ENCODE results near the gene GTPBP1. TPM values are rescaled to one million over a fixed set of nuclear protein-coding genes. Genes with fewer than 3 reads are reported as not detected.
A peak's percentile ranks its signal among the peaks of the same experiment; 100 is the strongest.

The GTPBP1 gene
- total and polyA plus RNA-seq, 2 donors (not counting 1 experiment from before 2014, with no cell fraction given), result 77.8 to 174 TPM

GRCh38 chr22:38739300-38740055 lies 33.7 kb downstream of the GTPBP1 start:
- WGBS (ENCODE audit: insufficient coverage), result 98% methylated on average over 20 of the region's 20 CpGs
- no peak for DNase-seq
- H3K27me3 ChIP-seq (replicated peaks in 1 of 4; ENCODE audit: control extremely low read depth in 1 of 4, control insufficient read depth in 3 of 4, insufficient read depth in 4 of 4, low read length in 3 of 4), result no peaks in the 10 kb centered on the region
- intact Hi-C loops (cut with micrococcal nuclease), result no loop called here
- no peak for TF ChIP-seq EZH2 (IDR thresholded peaks at IDR 0.05; ENCODE audit: borderline replicate concordance, insufficient read depth, low read depth, low read length, poor library complexity, severe bottlenecking)
- no peak for TF ChIP-seq CTCF (IDR thresholded peaks at IDR 0.05)
- peaks cover 7 to 98% of the 10 kb centered on the region in 2 experiments for H3K36me3 ChIP-seq (replicated peaks in 1 of 2; ENCODE audit: control extremely low read depth in 1 of 2, control insufficient read depth in 1 of 2, extremely low read depth in 1 of 2, insufficient read depth in 2 of 2, low read length in 1 of 2)
- peak overlapping the region; percentile 46 for H3K27ac Mint-ChIP-seq
- H2AFZ ChIP-seq (ENCODE audit: insufficient read depth, low read depth, low read length, poor library complexity, severe bottlenecking), result no peak overlapping the region
- peaks cover 19% of the 10 kb centered on the region for H3K4me1 Mint-ChIP-seq
- H3K9me3 Mint-ChIP-seq (ENCODE audit: insufficient read depth), result no peaks in the 10 kb centered on the region
- H3K4me3 Mint-ChIP-seq, result no peak overlapping the region
- H3K9me3 ChIP-seq (ENCODE audit: control extremely low read depth in 1 of 3, control insufficient read depth in 2 of 3, insufficient read depth in 1 of 3, low read length in 2 of 3), result no peaks in the 10 kb centered on the region
- no peak overlapping the region for H3K9ac ChIP-seq (ENCODE audit: low read length)
- ChIA-PET CTCF (interaction anchor here (1.3 kb wide), 1 partner anchor 12 kb away, joined by 3 read pairs; no protein-coding TSS in a partner anchor), POLR2A (interaction anchor here (0.6 kb wide), 2 partner anchors 11 to 17 kb away, joined by 3 to 6 read pairs; no protein-coding TSS in a partner anchor)
- ATAC-seq (ENCODE audit: low read depth), result no peak
- H3K4me3 ChIP-seq (ENCODE audit: control extremely low read depth in 1 of 5, extremely low read depth in 1 of 5, insufficient read depth in 1 of 5, low read depth in 2 of 5, low read length in 4 of 5), result no peak overlapping the region
- peaks cover 0 to 13% of the 10 kb centered on the region in 2 donors for H3K4me1 ChIP-seq (ENCODE audit: control insufficient read depth in 2 of 2, insufficient read depth in 2 of 2, low read length in 2 of 2)
- H3K4me2 ChIP-seq (replicated peaks; ENCODE audit: low read depth, low read length, poor library complexity, severe bottlenecking), result no peak overlapping the region
- H4K20me1 ChIP-seq (ENCODE audit: control insufficient read depth, insufficient read depth, low read length, poor library complexity, severe bottlenecking), result peaks cover 100% of the 10 kb centered on the region
- peaks cover 21% of the 10 kb centered on the region for H3K79me2 ChIP-seq (ENCODE audit: control insufficient read depth, insufficient read depth, low read length)
- no peaks in the 10 kb centered on the region for H3K27me3 Mint-ChIP-seq
- H3K27ac ChIP-seq (ENCODE audit: low read length in 2 of 2), result no peak overlapping the region

- H3K4me1 Mint-ChIP-seq, result peaks cover 13% of the 10 kb centered on the region
- 97% methylated on average over 14 of the region's 15 CpGs for WGBS (ENCODE audit: insufficient coverage)
Measured at GRCh38 chr22:38740116-38740723, 34.5 kb downstream of the GTPBP1 start.

More at GRCh38 chr22:38740116-38740723, 34.5 kb downstream of the GTPBP1 start:
- H3K4me2 ChIP-seq (replicated peaks; ENCODE audit: low read depth, low read length, poor library complexity, severe bottlenecking), result no peak overlapping the region
- peaks cover 7 to 99% of the 10 kb centered on the region in 2 experiments for H3K36me3 ChIP-seq (replicated peaks in 1 of 2; ENCODE audit: control extremely low read depth in 1 of 2, control insufficient read depth in 1 of 2, extremely low read depth in 1 of 2, insufficient read depth in 2 of 2, low read length in 1 of 2)
- no peak overlapping the region for H2AFZ ChIP-seq (ENCODE audit: insufficient read depth, low read depth, low read length, poor library complexity, severe bottlenecking)
- ATAC-seq (ENCODE audit: low read depth) (no peak), DNase-seq (no peak)
- peak overlapping the region in 1 of 2 donors; percentile 39 for H3K27ac ChIP-seq (ENCODE audit: low read length in 2 of 2)
- no peaks in the 10 kb centered on the region for H3K27me3 ChIP-seq (replicated peaks in 1 of 4; ENCODE audit: control extremely low read depth in 1 of 4, control insufficient read depth in 3 of 4, insufficient read depth in 4 of 4, low read length in 3 of 4)
- Mint-ChIP-seq H3K4me3 (no peak overlapping the region), H3K27ac (no peak overlapping the region), H3K9me3 (ENCODE audit: insufficient read depth) (no peaks in the 10 kb centered on the region), H3K27me3 (no peaks in the 10 kb centered on the region)
- CTCF ChIA-PET, result interaction anchor here (1.3 kb wide), 1 partner anchor 12 kb away, joined by 3 read pairs; no protein-coding TSS in a partner anchor
- intact Hi-C loops (cut with micrococcal nuclease), result no loop called here
- peaks cover 27% of the 10 kb centered on the region for H3K79me2 ChIP-seq (ENCODE audit: control insufficient read depth, insufficient read depth, low read length)
- peaks cover 100% of the 10 kb centered on the region for H4K20me1 ChIP-seq (ENCODE audit: control insufficient read depth, insufficient read depth, low read length, poor library complexity, severe bottlenecking)
- H3K9me3 ChIP-seq (ENCODE audit: control extremely low read depth in 1 of 3, control insufficient read depth in 2 of 3, insufficient read depth in 1 of 3, low read length in 2 of 3), result no peaks in the 10 kb centered on the region
- no peak for TF ChIP-seq CTCF (IDR thresholded peaks at IDR 0.05)
- H3K4me1 ChIP-seq (ENCODE audit: control insufficient read depth in 2 of 2, insufficient read depth in 2 of 2, low read length in 2 of 2), result peaks cover 0 to 13% of the 10 kb centered on the region in 2 donors
- POLR2A ChIA-PET, result interaction anchor here (0.6 kb wide), 1 partner anchor 10 kb away, joined by 3 read pairs; no protein-coding TSS in a partner anchor
- H3K4me3 ChIP-seq (ENCODE audit: control extremely low read depth in 1 of 5, extremely low read depth in 1 of 5, insufficient read depth in 1 of 5, low read depth in 2 of 5, low read length in 4 of 5), result no peak overlapping the region
- no peak overlapping the region for H3K9ac ChIP-seq (ENCODE audit: low read length)
